Activated CD8-positive, alpha-beta memory T cell treated with anti-CD3 and anti-CD28 coated beads for 4 hours (primary cell): ENCODE results near the gene MYH11.

Experiments used
- DNase-seq, 2 donors: peaks; one replicate each; pipeline ENCODE4 v3.0.0-alpha.2; 2020; ENCODE audit warnings: low read depth in 2 of 2

Gene MYH11

GRCh38 chr16:15777533-15778203 is 79.2 kb downstream of the MYH11 start:
- no peak for DNase-seq

GRCh38 chr16:15776572-15776971 is 80.3 kb downstream of the MYH11 start:
- DNase-seq = no peak

- DNase-seq = no peak
Observed at GRCh38 chr16:15775663-15776304, 81.0 kb downstream of the MYH11 start.

- no peak for DNase-seq
Observed at GRCh38 chr16:15775209-15775608, 81.6 kb downstream of the MYH11 start.

GRCh38 chr16:15773968-15774367 is 82.9 kb downstream of the MYH11 start:
- DNase-seq = no peak

- no peak for DNase-seq
Observed at GRCh38 chr16:15772579-15773293, 84.1 kb downstream of the MYH11 start.

- DNase-seq = no peak
Observed at GRCh38 chr16:15771694-15772093, 85.1 kb downstream of the MYH11 start.

- no peak for DNase-seq
Observed at GRCh38 chr16:15770512-15770911, 86.3 kb downstream of the MYH11 start.

GRCh38 chr16:15770107-15770506 is 86.7 kb downstream of the MYH11 start:
- DNase-seq = no peak

GRCh38 chr16:15769239-15769638 is 87.6 kb downstream of the MYH11 start:
- DNase-seq = no peak

- no peak for DNase-seq
Observed at GRCh38 chr16:15768201-15768600, 88.6 kb downstream of the MYH11 start.

- no peak for DNase-seq
Observed at GRCh38 chr16:15766918-15767317, 89.9 kb downstream of the MYH11 start.

GRCh38 chr16:15765880-15766279 is 90.9 kb downstream of the MYH11 start:
- DNase-seq = peak in 1 of 2 donors; percentile 3

GRCh38 chr16:15765116-15765515 is 91.7 kb downstream of the MYH11 start:
- DNase-seq = no peak

- no peak for DNase-seq
Observed at GRCh38 chr16:15764112-15764511, 92.7 kb downstream of the MYH11 start.

- DNase-seq = no peak
Observed at GRCh38 chr16:15760129-15760528, 96.7 kb downstream of the MYH11 start.

- DNase-seq = no peak
Observed at GRCh38 chr16:15759070-15759469, 97.8 kb downstream of the MYH11 start.

GRCh38 chr16:15757630-15758251 is 99.1 kb downstream of the MYH11 start:
- no peak for DNase-seq

GRCh38 chr16:15757077-15757386 is 99.8 kb downstream of the MYH11 start:
- DNase-seq = no peak

GRCh38 chr16:15754821-15755534 is 101.8 kb downstream of the MYH11 start:
- no peak for DNase-seq

GRCh38 chr16:15752717-15753488 is 103.9 kb downstream of the MYH11 start:
- no peak for DNase-seq
